Neutrophil (primary cell): ENCODE measurements around the gene DAPK1.

ENCODE experiments used
- H3K27ac ChIP-seq: fragments of 200-600 bp; sonication (generic); 2 replicates; pipeline ENCODE4 v1.5.1; 2016; ENCODE audit warnings: mild to moderate bottlenecking, moderate library complexity
- H3K27me3 ChIP-seq: fragments of 200-600 bp; sonication (generic); 2 replicates; pipeline ENCODE4 v1.6.0; 2016; ENCODE audit warnings: mild to moderate bottlenecking
- H3K36me3 ChIP-seq: fragments of 200-600 bp; sonication (generic); 2 replicates; pipeline ENCODE4 v1.5.1; 2017
- H3K4me1 ChIP-seq, 2 experiments: fragments of 200-600 bp in 1 of 2; sonication (generic) in 1 of 2; 1 replicate in 1 of 2; 2 replicates in 1 of 2; pipeline versions ENCODE4 v1.5.1 to v1.6.1; 2013 to 2016; ENCODE audit warnings: low read depth in 1 of 2, low read length in 1 of 2, mild to moderate bottlenecking in 1 of 2, moderate library complexity in 1 of 2; ENCODE audit not compliant: control insufficient read depth in 1 of 2, insufficient read depth in 1 of 2
- H3K4me3 ChIP-seq, 2 experiments: fragments of 200-600 bp in 1 of 2; sonication (generic) in 1 of 2; 1 replicate in 1 of 2; 2 replicates in 1 of 2; pipeline ENCODE4 v1.5.1; 2013 to 2016; ENCODE audit warnings: low read depth in 1 of 2, low read length in 1 of 2, mild to moderate bottlenecking in 1 of 2, moderate library complexity in 1 of 2
- H3K9me3 ChIP-seq: fragments of 200-600 bp; sonication (generic); 2 replicates; pipeline ENCODE4 v1.5.1; 2016
- TF ChIP-seq, protein P1 (sequence below): fragments of 200-600 bp; sonication (generic); IDR thresholded peaks from 2 replicates; pipeline ENCODE4 v1.5.1; 2016; ENCODE audit warnings: antibody characterized with exemption

Gene DAPK1

DNA sequence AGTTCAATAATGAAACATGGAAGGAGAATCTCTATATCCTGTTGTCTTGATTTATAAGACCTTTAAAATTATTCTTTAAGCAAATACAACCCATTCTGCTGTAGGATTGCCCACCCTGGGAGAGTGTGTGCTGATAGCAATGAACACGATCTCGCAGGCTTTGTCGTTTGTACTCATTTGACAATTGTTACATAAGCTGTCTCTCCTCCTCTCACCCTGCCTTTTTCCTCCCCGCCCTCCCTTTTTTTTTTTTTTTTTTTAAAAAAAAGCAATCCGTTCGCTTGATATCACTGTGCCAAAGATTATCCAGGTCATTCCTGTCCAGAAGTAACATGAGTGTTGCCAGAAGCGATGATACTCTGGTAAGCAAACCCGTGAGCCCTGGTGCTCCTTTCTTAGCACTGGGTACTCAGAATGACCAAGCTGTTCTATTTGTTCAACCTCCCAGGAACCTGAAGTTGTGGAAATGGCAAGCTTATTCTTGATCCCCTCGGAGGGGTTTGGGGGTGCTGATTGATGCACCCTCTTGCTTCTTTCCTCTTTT, 145.5 kb downstream of the DAPK1 start:
- H3K4me3 ChIP-seq = no peak overlapping the region
- H3K27ac ChIP-seq = no peak overlapping the region
- peaks cover 7% of the 10 kb centered on the region for H3K36me3 ChIP-seq
- TF ChIP-seq, protein P1, sequence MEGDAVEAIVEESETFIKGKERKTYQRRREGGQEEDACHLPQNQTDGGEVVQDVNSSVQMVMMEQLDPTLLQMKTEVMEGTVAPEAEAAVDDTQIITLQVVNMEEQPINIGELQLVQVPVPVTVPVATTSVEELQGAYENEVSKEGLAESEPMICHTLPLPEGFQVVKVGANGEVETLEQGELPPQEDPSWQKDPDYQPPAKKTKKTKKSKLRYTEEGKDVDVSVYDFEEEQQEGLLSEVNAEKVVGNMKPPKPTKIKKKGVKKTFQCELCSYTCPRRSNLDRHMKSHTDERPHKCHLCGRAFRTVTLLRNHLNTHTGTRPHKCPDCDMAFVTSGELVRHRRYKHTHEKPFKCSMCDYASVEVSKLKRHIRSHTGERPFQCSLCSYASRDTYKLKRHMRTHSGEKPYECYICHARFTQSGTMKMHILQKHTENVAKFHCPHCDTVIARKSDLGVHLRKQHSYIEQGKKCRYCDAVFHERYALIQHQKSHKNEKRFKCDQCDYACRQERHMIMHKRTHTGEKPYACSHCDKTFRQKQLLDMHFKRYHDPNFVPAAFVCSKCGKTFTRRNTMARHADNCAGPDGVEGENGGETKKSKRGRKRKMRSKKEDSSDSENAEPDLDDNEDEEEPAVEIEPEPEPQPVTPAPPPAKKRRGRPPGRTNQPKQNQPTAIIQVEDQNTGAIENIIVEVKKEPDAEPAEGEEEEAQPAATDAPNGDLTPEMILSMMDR = no peak
- no peaks in the 10 kb centered on the region for H3K27me3 ChIP-seq
- no peaks in the 10 kb centered on the region for H3K9me3 ChIP-seq
- peaks cover 10 to 13% of the 10 kb centered on the region in 2 experiments for H3K4me1 ChIP-seq

DNA sequence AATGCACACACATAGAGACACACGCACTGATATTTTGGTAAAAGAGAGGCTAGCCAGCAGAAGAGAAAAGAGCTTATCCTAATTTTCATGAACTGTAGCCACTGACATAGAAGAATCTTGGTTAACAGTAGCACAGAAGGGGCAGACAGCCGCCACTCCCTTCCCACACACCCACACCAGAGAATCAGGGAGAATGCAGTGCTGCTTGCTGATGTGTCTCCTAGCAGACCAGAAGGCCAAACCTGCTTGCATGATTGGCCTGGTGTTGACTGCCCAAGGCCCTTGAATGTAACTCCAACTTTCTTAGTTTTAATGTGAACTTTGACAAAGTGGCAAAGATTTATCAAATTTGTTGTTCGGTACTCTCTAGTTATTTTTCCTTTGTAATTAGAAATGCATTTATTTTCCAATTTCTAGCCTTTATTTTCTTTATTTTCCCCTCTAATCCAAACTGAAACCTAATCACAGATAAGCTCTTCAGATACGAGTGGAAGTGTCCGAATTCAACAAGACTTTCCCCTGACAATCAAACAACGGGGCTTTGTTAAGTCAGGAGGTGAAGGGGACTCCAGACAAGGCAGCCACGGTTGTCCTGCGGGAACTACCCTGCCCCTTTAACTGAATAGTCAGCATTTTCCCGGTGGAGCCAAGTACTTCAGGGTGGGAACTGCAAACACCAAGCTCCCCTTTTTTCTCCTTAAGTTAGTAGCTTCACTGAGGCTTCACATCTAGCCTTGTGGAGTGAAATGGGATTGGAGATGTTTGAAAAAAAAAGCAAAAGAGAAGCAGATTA, 146.3 kb downstream of the DAPK1 start:
- Histone ChIP-seq H3K27me3 (no peaks in the 10 kb centered on the region), H3K9me3 (no peaks in the 10 kb centered on the region), H3K4me1 (peaks cover 10 to 13% of the 10 kb centered on the region in 2 experiments), H3K4me3 (no peak overlapping the region), H3K27ac (no peak overlapping the region), H3K36me3 (peaks cover 12% of the 10 kb centered on the region)
- TF ChIP-seq, protein P1 = no peak

DNA sequence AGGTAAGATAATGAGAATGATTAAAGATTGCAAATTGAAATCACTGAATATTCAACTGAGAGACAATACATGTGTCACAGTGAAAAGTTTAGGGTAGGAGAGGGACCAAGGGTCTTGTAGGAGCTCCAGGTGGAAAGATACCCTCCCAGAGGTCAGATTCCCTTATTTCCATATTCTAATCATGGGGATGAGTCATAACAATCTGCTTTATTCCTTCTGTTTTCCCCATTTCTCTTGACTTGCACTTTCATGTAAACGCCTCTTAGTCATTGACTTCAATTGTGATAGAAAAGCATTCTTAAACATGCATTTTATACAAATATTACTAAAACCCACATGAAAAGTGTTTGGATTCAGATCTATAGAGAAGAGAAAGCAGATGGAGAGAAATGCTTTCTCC, 147.0 kb downstream of the DAPK1 start:
- Histone ChIP-seq H3K27me3 (no peaks in the 10 kb centered on the region), H3K9me3 (no peaks in the 10 kb centered on the region), H3K36me3 (peaks cover 18% of the 10 kb centered on the region), H3K27ac (no peak overlapping the region), H3K4me1 (peaks cover 10 to 13% of the 10 kb centered on the region in 2 experiments), H3K4me3 (no peak overlapping the region)
- TF ChIP-seq, protein P1 = no peak

DNA sequence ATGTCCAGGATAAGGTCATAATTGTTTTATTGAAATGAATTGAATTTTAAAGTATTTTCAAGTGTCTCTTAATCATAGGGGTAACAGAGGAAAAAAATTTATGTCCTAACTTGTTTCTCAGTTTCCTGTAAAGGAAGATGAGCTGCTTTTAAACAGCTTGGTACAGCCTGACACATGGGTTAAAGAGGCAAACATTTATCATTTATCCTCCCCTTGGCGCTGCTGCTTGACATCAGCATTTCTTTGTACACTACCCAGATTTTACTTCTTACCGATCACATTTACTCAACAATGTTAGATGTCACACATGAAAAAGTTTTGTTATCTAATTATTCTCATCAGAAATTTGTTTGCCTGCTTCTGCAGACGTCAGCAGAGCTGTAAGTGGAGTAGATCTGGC, 148.9 kb downstream of the DAPK1 start:
- Histone ChIP-seq H3K27ac (no peak overlapping the region), H3K27me3 (no peaks in the 10 kb centered on the region), H3K4me1 (peaks cover 10 to 11% of the 10 kb centered on the region in 2 experiments), H3K4me3 (no peak overlapping the region), H3K9me3 (no peaks in the 10 kb centered on the region), H3K36me3 (peaks cover 18% of the 10 kb centered on the region)
- TF ChIP-seq, protein P1 = no peak

DNA sequence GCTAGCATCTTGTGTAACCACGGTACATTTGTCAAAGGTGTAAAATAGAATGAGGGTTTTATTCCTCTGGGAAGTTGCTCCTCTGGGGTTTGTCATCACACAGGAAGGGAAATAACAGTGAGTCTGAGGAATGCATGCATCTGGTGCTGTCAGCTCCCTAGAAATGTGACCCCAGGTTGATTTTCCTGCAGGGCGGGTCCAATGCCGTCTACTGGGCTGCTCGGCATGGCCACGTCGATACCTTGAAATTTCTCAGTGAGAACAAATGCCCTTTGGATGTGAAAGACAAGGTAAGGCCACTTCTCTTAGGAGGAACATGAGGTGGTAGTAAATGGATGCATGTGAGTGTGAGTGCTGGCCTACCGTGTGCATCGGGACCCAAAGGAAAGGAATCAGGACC, 149.4 kb downstream of the DAPK1 start:
- Histone ChIP-seq H3K9me3 (no peaks in the 10 kb centered on the region), H3K36me3 (peaks cover 18% of the 10 kb centered on the region), H3K27me3 (no peaks in the 10 kb centered on the region), H3K4me3 (no peak overlapping the region), H3K27ac (no peak overlapping the region), H3K4me1 (peaks cover 5 to 6% of the 10 kb centered on the region in 2 experiments)
- TF ChIP-seq, protein P1 = no peak
